ENCODE results near the gene CDA. TPM values are rescaled to one million over a fixed set of nuclear protein-coding genes. Genes with fewer than 3 reads are reported as not detected.

Gene CDA
- total and polyA plus RNA-seq, 12 donors = 0.33 to 11.8 (median 3.3) TPM; not detected in 1

DNA sequence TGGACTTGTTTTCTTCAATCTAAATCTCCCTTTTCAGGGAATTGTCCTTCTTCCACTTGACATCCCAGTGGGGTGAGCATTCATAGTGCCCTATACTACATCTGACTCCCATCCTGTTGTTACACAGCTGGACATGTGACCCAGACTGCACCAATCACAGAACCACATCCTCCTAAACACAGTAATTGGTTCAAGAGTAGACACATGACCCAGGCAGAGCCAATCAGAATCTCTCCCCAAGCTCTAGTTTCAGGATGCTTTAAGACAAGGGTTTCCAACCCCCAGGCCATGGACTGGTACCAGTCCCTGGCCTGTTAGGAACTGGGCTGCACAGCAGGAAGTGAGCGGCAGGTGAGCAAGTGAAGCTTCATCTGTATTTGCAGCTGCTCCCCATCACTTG is 77.9 kb downstream of the CDA start:
- no peaks in the 10 kb centered on the region for H3K9me3 ChIP-seq (replicated peaks in 1 of 3)
- H3K27me3 ChIP-seq = no peaks in the 10 kb centered on the region
- H3K27ac ChIP-seq = no peak overlapping the region
- no peaks in the 10 kb centered on the region for H3K4me1 ChIP-seq (replicated peaks in 1 of 2)
- WGBS, 4 donors = 78 to 100% (median 100%) methylated on average over 1 of the region's 1 CpG
- intact Hi-C loops (cut with DNase I) = no loop called here
- no peak overlapping the region for H3K4me3 ChIP-seq
- DNase-seq = no peak
- TF ChIP-seq POLR2A (IDR thresholded peaks at IDR 0.05) = no peak
- TF ChIP-seq, protein P1, sequence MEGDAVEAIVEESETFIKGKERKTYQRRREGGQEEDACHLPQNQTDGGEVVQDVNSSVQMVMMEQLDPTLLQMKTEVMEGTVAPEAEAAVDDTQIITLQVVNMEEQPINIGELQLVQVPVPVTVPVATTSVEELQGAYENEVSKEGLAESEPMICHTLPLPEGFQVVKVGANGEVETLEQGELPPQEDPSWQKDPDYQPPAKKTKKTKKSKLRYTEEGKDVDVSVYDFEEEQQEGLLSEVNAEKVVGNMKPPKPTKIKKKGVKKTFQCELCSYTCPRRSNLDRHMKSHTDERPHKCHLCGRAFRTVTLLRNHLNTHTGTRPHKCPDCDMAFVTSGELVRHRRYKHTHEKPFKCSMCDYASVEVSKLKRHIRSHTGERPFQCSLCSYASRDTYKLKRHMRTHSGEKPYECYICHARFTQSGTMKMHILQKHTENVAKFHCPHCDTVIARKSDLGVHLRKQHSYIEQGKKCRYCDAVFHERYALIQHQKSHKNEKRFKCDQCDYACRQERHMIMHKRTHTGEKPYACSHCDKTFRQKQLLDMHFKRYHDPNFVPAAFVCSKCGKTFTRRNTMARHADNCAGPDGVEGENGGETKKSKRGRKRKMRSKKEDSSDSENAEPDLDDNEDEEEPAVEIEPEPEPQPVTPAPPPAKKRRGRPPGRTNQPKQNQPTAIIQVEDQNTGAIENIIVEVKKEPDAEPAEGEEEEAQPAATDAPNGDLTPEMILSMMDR (IDR thresholded peaks at IDR 0.05) = no peak
- H3K36me3 ChIP-seq (replicated peaks in 1 of 2) = peaks cover 0 to 6% of the 10 kb centered on the region in 2 donors

Other genes with a start within 250 kb of the CDA start
- gene CAMK2N1, start 102.9 kb upstream of the CDA start, total RNA-seq = 10 to 100 TPM in 8 of 9 donors, under 1 TPM in 1; 0.89 to 68.7 (median 31.4) TPM
- 10 to 100 TPM; 25.6 to 36.1 (median 33.9) TPM for gene CAMK2N1, start 102.9 kb upstream of the CDA start, polyA plus RNA-seq
- 10 to 100 TPM; 23.8 to 48.0 (median 38.4) TPM for gene MUL1, start 80.9 kb upstream of the CDA start, total RNA-seq
- gene MUL1, start 80.9 kb upstream of the CDA start, polyA plus RNA-seq = 10 to 100 TPM in 1 of 3 donors, 1 to 10 TPM in 2; 3.7 to 21.3 (median 5.3) TPM
- gene FAM43B, start 36.5 kb upstream of the CDA start, total RNA-seq = 10 to 100 TPM in 8 of 9 donors, 1 to 10 TPM in 1; 2.2 to 67.7 (median 40.0) TPM
- 10 to 100 TPM in 2 of 3 donors, 1 to 10 TPM in 1; 5.1 to 54.9 (median 30.4) TPM for gene FAM43B, start 36.5 kb upstream of the CDA start, polyA plus RNA-seq
- gene PINK1, start 44.4 kb downstream of the CDA start, total RNA-seq = 100 to 1,000 TPM in 8 of 9 donors, 10 to 100 TPM in 1; 98.4 to 586 (median 305) TPM
- gene PINK1, start 44.4 kb downstream of the CDA start, polyA plus RNA-seq = 100 to 1,000 TPM; 109 to 146 (median 118) TPM
- gene DDOST, start 72.3 kb downstream of the CDA start, total RNA-seq = 100 to 1,000 TPM; 134 to 349 (median 205) TPM
- gene DDOST, start 72.3 kb downstream of the CDA start, polyA plus RNA-seq = 100 to 1,000 TPM; 123 to 221 (median 193) TPM
- gene KIF17, start 128.9 kb downstream of the CDA start, total RNA-seq = 10 to 100 TPM; 23.6 to 66.9 (median 43.9) TPM
- 10 to 100 TPM; 10.7 to 22.9 (median 16.6) TPM for gene KIF17, start 128.9 kb downstream of the CDA start, polyA plus RNA-seq
- 1 to 10 TPM in 1 of 9 donors, under 1 TPM in 5, not detected in 3; 0.06 to 1.9 (median 0.49) TPM for gene SH2D5, start 143.6 kb downstream of the CDA start, total RNA-seq
- gene SH2D5, start 143.6 kb downstream of the CDA start, polyA plus RNA-seq = under 1 TPM; 0.07 to 0.64 (median 0.17) TPM
- gene HP1BP3, start 198.2 kb downstream of the CDA start, total RNA-seq = 100 to 1,000 TPM; 124 to 229 (median 184) TPM
- 100 to 1,000 TPM in 2 of 3 donors, 10 to 100 TPM in 1; 52.5 to 162 (median 114) TPM for gene HP1BP3, start 198.2 kb downstream of the CDA start, polyA plus RNA-seq

Data from adrenal gland (tissue), 12 donors.